ENCODE data around the gene PRKAG3. TPM values are rescaled to one million over a fixed set of nuclear protein-coding genes. Genes with fewer than 3 reads are reported as not detected.

Gene PRKAG3
- total RNA-seq, 1 experiment from 2014 or later, result not detected

GRCh38 chr2:218833023-218833609 lies 1.5 kb upstream of the PRKAG3 start:
- no peak overlapping the region for H3K27ac Mint-ChIP-seq (ENCODE audit: unreplicated experiment)
- H3K4me3 Mint-ChIP-seq (ENCODE audit: low read depth, unreplicated experiment), result no peak overlapping the region
- H3K9me3 Mint-ChIP-seq (ENCODE audit: low read depth, unreplicated experiment), result peaks cover 4% of the 10 kb centered on the region
- no TSS peak for BruUV-seq (replicated peaks)
- CTCF ChIA-PET, result interaction anchor here (0.6 kb wide), 1 partner anchor 112 kb away, joined by 3 read pairs; no protein-coding TSS in a partner anchor
- H3K4me1 Mint-ChIP-seq (ENCODE audit: low read depth, unreplicated experiment), result peaks cover 22% of the 10 kb centered on the region
- H3K27me3 Mint-ChIP-seq (ENCODE audit: unreplicated experiment), result peaks cover 55% of the 10 kb centered on the region
- intact Hi-C loops (cut with micrococcal nuclease; ENCODE audit: unreplicated experiment), result no loop called here
- TF ChIP-seq CTCF (IDR thresholded peaks at IDR 0.05; ENCODE audit: unreplicated experiment), result no peak
- DNase-seq, result no peak
- no peaks in the 10 kb centered on the region for H3K36me3 Mint-ChIP-seq (ENCODE audit: insufficient read depth, unreplicated experiment)

- Mint-ChIP-seq H3K27ac (ENCODE audit: unreplicated experiment) (no peak overlapping the region), H3K4me3 (ENCODE audit: low read depth, unreplicated experiment) (no peak overlapping the region), H3K27me3 (ENCODE audit: unreplicated experiment) (peaks cover 61% of the 10 kb centered on the region), H3K9me3 (ENCODE audit: low read depth, unreplicated experiment) (no peaks in the 10 kb centered on the region), H3K36me3 (ENCODE audit: insufficient read depth, unreplicated experiment) (no peaks in the 10 kb centered on the region), H3K4me1 (ENCODE audit: low read depth, unreplicated experiment) (peaks cover 22% of the 10 kb centered on the region)
- TF ChIP-seq CTCF (IDR thresholded peaks at IDR 0.05; ENCODE audit: unreplicated experiment), result no peak
- CTCF ChIA-PET, result no interaction called here
- intact Hi-C loops (cut with micrococcal nuclease; ENCODE audit: unreplicated experiment), result no loop called here
- no peak for DNase-seq
- no TSS peak for BruUV-seq (replicated peaks)
These were observed 917 bp upstream of the PRKAG3 start for GRCh38 chr2:218832520-218832919.

GRCh38 chr2:218832081-218832480 lies 478 bp upstream of the PRKAG3 start:
- Mint-ChIP-seq H3K4me1 (ENCODE audit: low read depth, unreplicated experiment) (peaks cover 22% of the 10 kb centered on the region), H3K27me3 (ENCODE audit: unreplicated experiment) (peaks cover 65% of the 10 kb centered on the region), H3K4me3 (ENCODE audit: low read depth, unreplicated experiment) (no peak overlapping the region), H3K36me3 (ENCODE audit: insufficient read depth, unreplicated experiment) (no peaks in the 10 kb centered on the region), H3K9me3 (ENCODE audit: low read depth, unreplicated experiment) (no peaks in the 10 kb centered on the region), H3K27ac (ENCODE audit: unreplicated experiment) (no peak overlapping the region)
- no peak for TF ChIP-seq CTCF (IDR thresholded peaks at IDR 0.05; ENCODE audit: unreplicated experiment)
- CTCF ChIA-PET, result no interaction called here
- intact Hi-C loops (cut with micrococcal nuclease; ENCODE audit: unreplicated experiment), result no loop called here
- no peak for DNase-seq
- BruUV-seq (replicated peaks), result no TSS peak

GRCh38 chr2:218830526-218831306 lies 887 bp downstream of the PRKAG3 start:
- no TSS peak for BruUV-seq (replicated peaks)
- no peaks in the 10 kb centered on the region for H3K9me3 Mint-ChIP-seq (ENCODE audit: low read depth, unreplicated experiment)
- intact Hi-C loops (cut with micrococcal nuclease; ENCODE audit: unreplicated experiment), result no loop called here
- DNase-seq, result no peak
- H3K27me3 Mint-ChIP-seq (ENCODE audit: unreplicated experiment), result peaks cover 73% of the 10 kb centered on the region
- no peaks in the 10 kb centered on the region for H3K36me3 Mint-ChIP-seq (ENCODE audit: insufficient read depth, unreplicated experiment)
- CTCF ChIA-PET, result no interaction called here
- no peak for TF ChIP-seq CTCF (IDR thresholded peaks at IDR 0.05; ENCODE audit: unreplicated experiment)
- no peak overlapping the region for H3K27ac Mint-ChIP-seq (ENCODE audit: unreplicated experiment)
- H3K4me3 Mint-ChIP-seq (ENCODE audit: low read depth, unreplicated experiment), result no peak overlapping the region
- H3K4me1 Mint-ChIP-seq (ENCODE audit: low read depth, unreplicated experiment), result peaks cover 22% of the 10 kb centered on the region
